Endothelial cell of umbilical vein (primary cell): Measurements from ENCODE around the gene UNC5B. TPM values are rescaled to one million over a fixed set of nuclear protein-coding genes. Genes with fewer than 3 reads are reported as not detected.

Experiments
- BruUV-seq: library from RNA; stranded (reverse); fragments of 400-500 nt; replicated peaks from 2 replicates; lab custom pipeline; 2021; lab: Mats Ljungman, UMichigan
- CTCF ChIA-PET: fragments of 300-600, 350-600 bp; sonication (Branson Sonifier 250); formaldehyde crosslinking; loops from one replicate; lab custom pipeline; 2021; ENCODE audit warnings: antibody characterized with exemption, inconsistent platforms; lab: Charles Lee
- POLR2A ChIA-PET: fragments of 300-600, 350-600 bp; sonication (Branson Sonifier 250); formaldehyde crosslinking; loops from one replicate; lab custom pipeline; 2021; ENCODE audit warnings: antibody characterized with exemption, inconsistent platforms; lab: Charles Lee
- DNase-seq: peaks from one replicate; pipeline ENCODE4 v3.0.0-alpha.2; 2011; ENCODE audit warnings: low read depth, low spot score
- FAIRE-seq: peaks from 2 replicates; lab custom pipeline; 2011; peaks lifted over from hg19 to GRCh38; lab: Jason Lieb, UNC
- H2AFZ ChIP-seq: 2 replicates; pipeline ENCODE4 v1.6.0; 2012; ENCODE audit warnings: low read depth, low read length, control low read depth, inconsistent platforms
- H3K27ac ChIP-seq: 2 replicates; pipeline ENCODE4 v1.5.1; 2011; ENCODE audit warnings: low read depth, mild to moderate bottlenecking, control low read depth, low read length, moderate library complexity; ENCODE audit not compliant: insufficient read depth
- H3K27me3 ChIP-seq, 2 experiments: 2 replicates each; pipeline versions ENCODE4 v1.6.0 to v1.6.1; 2011; ENCODE audit warnings: low read length in 2 of 2, mixed read lengths in 1 of 2; ENCODE audit not compliant: control insufficient read depth in 2 of 2, insufficient read depth in 2 of 2
- H3K36me3 ChIP-seq, 2 experiments: 2 replicates in 1 of 2; 3 replicates in 1 of 2; pipeline ENCODE4 v1.5.1; 2011; ENCODE audit warnings: low read length in 2 of 2, mild to moderate bottlenecking in 1 of 2, moderate library complexity in 1 of 2; ENCODE audit not compliant: control insufficient read depth in 2 of 2, insufficient read depth in 2 of 2; ENCODE audit errors: extremely low read depth in 1 of 2
- H3K4me1 ChIP-seq: 3 replicates; pipeline ENCODE4 v1.5.1; 2011; ENCODE audit warnings: mild to moderate bottlenecking, low read length; ENCODE audit not compliant: control insufficient read depth, insufficient read depth; ENCODE audit errors: extremely low read depth
- H3K4me2 ChIP-seq: 2 replicates; pipeline ENCODE4 v1.6.1; 2011; ENCODE audit warnings: low read length, control low read depth, mixed read lengths; ENCODE audit not compliant: insufficient read depth
- H3K4me3 ChIP-seq, 3 experiments: fragments of 200-600 bp in 1 of 3; sonication (generic), shearing (Covaris generic) in 1 of 3; replicated peaks in 1 of 3; 2 replicates each; pipeline ENCODE4 v1.5.1; 2011 to 2016; ENCODE audit warnings: control low read depth in 3 of 3, low read length in 3 of 3, mild to moderate bottlenecking in 2 of 3, inconsistent platforms in 1 of 3, low read depth in 1 of 3, moderate library complexity in 1 of 3; ENCODE audit not compliant: insufficient read depth in 1 of 3
- H3K79me2 ChIP-seq: 2 replicates; pipeline ENCODE4 v1.6.0; 2012; ENCODE audit warnings: low read length, inconsistent platforms; ENCODE audit not compliant: control insufficient read depth, insufficient read depth
- H3K9ac ChIP-seq: replicated peaks from 2 replicates; pipeline ENCODE3; 2011; ENCODE audit warnings: low read length, control low read depth; ENCODE audit not compliant: insufficient read depth; ENCODE audit errors: extremely low read depth
- H3K9me1 ChIP-seq: replicated peaks from 3 replicates; pipeline ENCODE4 v1.6.0; 2011; ENCODE audit warnings: mild to moderate bottlenecking, low read length; ENCODE audit not compliant: control insufficient read depth, insufficient read depth; ENCODE audit errors: extremely low read depth
- H3K9me3 ChIP-seq: replicated peaks from 2 replicates; pipeline ENCODE4 v1.5.1; 2012; ENCODE audit warnings: low read length, inconsistent platforms; ENCODE audit not compliant: control insufficient read depth, insufficient read depth
- H4K20me1 ChIP-seq: replicated peaks from 2 replicates; pipeline ENCODE3; 2011; ENCODE audit warnings: mild to moderate bottlenecking, low read length; ENCODE audit not compliant: control insufficient read depth, insufficient read depth; ENCODE audit errors: extremely low read depth
- CTCF ChIP-seq, 2 donors: IDR thresholded peaks; 1 replicate in 1 of 2; 2 replicates in 1 of 2; pipeline ENCODE4 v1.5.1; 2011; ENCODE audit warnings: low read length in 2 of 2, mild to moderate bottlenecking in 2 of 2, moderate library complexity in 2 of 2, control low read depth in 1 of 2, inconsistent platforms in 1 of 2, low read depth in 1 of 2; ENCODE audit not compliant: insufficient read depth in 1 of 2; ENCODE audit errors: extremely low read depth in 1 of 2
- EZH2 ChIP-seq: IDR thresholded peaks from 2 replicates; pipeline ENCODE4 v1.6.1; 2012; ENCODE audit warnings: borderline replicate concordance, low read depth, mild to moderate bottlenecking, moderate library complexity, low read length, inconsistent platforms; ENCODE audit not compliant: severe bottlenecking
- FOS ChIP-seq: IDR thresholded peaks from 2 replicates; pipeline ENCODE4 v1.6.1; 2011; ENCODE audit warnings: mild to moderate bottlenecking, low read length, moderate library complexity, borderline replicate concordance; ENCODE audit not compliant: insufficient read depth
- GATA2 ChIP-seq: IDR thresholded peaks from 2 replicates; pipeline ENCODE4 v1.7.0; 2011; ENCODE audit warnings: low read depth, mild to moderate bottlenecking, moderate library complexity, mixed read lengths, low read length; ENCODE audit not compliant: insufficient read length, insufficient read depth
- JUN ChIP-seq: IDR thresholded peaks from 2 replicates; pipeline ENCODE4 v1.6.1; 2011; ENCODE audit warnings: borderline replicate concordance, low read depth; ENCODE audit not compliant: insufficient read length, insufficient read depth
- MYC ChIP-seq: IDR thresholded peaks from one replicate; pipeline ENCODE4 v1.6.1; 2011; ENCODE audit warnings: mild to moderate bottlenecking, low read depth, low read length
- POLR2A ChIP-seq: IDR thresholded peaks from 2 replicates; pipeline ENCODE4 v1.6.1; 2012; ENCODE audit warnings: low read depth, mild to moderate bottlenecking, control low read depth, low read length
- POLR2AphosphoS5 ChIP-seq: IDR thresholded peaks from 2 replicates; pipeline ENCODE4 v1.6.1; 2012; ENCODE audit warnings: low read depth, mild to moderate bottlenecking, control low read depth, low read length, moderate library complexity; ENCODE audit not compliant: insufficient read depth
- dilution Hi-C: fragments of 300-500 bp; cut with MboI; formaldehyde crosslinking; loops from one replicate; pipeline ENCODE4 v1.15.0; 2019; ENCODE audit warnings: low sequenced_read_pairs; ENCODE audit not compliant: extremely low pct_ligation_motif_present
- intact Hi-C: fragments of 100-400 bp; cut with micrococcal nuclease; formaldehyde crosslinking; loops from one replicate; pipeline ENCODE4 v1.10.0; 2022
- polyA plus RNA-seq, 4 experiments: library from polyadenylated mRNA; depleted of rRNA in 3 of 4; stranded (reverse) in 3 of 4; unstranded in 1 of 4; fragments of >200 nt; gene quantifications; 2 replicates each; pipeline versions ENCODE4 v1.2.1 to v1.2.3, GENCODE V29; 2011 to 2012; ENCODE audit warnings: missing spikeins in 1 of 4
- total RNA-seq: library from RNA; stranded (reverse); gene quantifications from 2 replicates; pipeline ENCODE4 v1.2.3, GENCODE V29; 2021
- TF ChIP-seq, protein P1 (sequence below): IDR thresholded peaks from 2 replicates; pipeline ENCODE4 v1.6.1; 2011; ENCODE audit not compliant: insufficient read depth, insufficient read length

The UNC5B gene
- total and polyA plus RNA-seq, 2 donors (not counting 3 experiments of a cell fraction or from before 2014, with no cell fraction given), result 0.39 to 2.5 TPM

DNA sequence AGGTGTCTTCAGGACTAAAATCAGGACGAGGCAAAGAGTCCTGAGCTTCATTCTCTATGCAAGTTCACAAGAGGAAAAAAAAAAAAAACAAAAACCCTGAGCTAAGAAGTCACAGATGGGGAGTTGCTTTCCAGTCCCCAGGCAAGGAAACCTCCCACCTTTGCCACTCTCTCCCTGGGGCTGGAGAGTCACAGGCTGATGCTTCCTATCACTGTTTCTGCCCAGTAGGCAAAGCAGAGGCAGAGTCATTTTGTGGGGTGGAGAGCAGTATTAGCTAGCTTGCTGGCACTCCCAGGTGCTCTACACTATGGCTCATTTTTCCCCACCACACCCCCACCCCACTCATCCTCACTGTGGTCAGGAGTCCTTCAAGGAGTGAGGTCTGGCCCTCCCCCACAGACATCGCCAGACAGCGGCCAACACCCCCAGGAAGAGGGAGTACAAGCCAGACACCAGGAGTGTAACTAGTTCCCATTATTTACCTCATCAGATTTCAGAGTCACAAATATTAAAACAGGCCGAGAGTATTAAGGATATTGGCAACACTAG is 34.6 kb upstream of the UNC5B start:
- H3K9me3 ChIP-seq, result no peaks in the 10 kb centered on the region
- no peaks in the 10 kb centered on the region for H3K4me1 ChIP-seq
- H3K27ac ChIP-seq, result no peak overlapping the region
- no peaks in the 10 kb centered on the region for H3K36me3 ChIP-seq
- no TSS peak for BruUV-seq
- H3K9me1 ChIP-seq, result no peaks in the 10 kb centered on the region
- H3K27me3 ChIP-seq, result peaks cover 24 to 27% of the 10 kb centered on the region in 2 experiments
- no peak overlapping the region for H3K9ac ChIP-seq
- no peak for DNase-seq
- TF ChIP-seq FOS (no peak), POLR2A (no peak), GATA2 (no peak), CTCF (IDR thresholded peaks at IDR 0.05; ENCODE audit: extremely low read depth in 1 of 2, insufficient read depth in 1 of 2, low read depth in 1 of 2, low read length in 2 of 2) (no peak), POLR2AphosphoS5 (no peak), EZH2 (no peak), JUN (no peak), MYC (no peak)
- TF ChIP-seq, protein P1, sequence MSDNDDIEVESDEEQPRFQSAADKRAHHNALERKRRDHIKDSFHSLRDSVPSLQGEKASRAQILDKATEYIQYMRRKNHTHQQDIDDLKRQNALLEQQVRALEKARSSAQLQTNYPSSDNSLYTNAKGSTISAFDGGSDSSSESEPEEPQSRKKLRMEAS, result no peak
- no peak overlapping the region for H3K4me3 ChIP-seq
- no peaks in the 10 kb centered on the region for H4K20me1 ChIP-seq
- intact Hi-C loops, result no loop called here
- H3K79me2 ChIP-seq, result no peaks in the 10 kb centered on the region
- ChIA-PET POLR2A (no interaction called here), CTCF (interaction anchor here (1.4 to 2.7 kb wide), 2 partner anchors 7 to 11 kb away, joined by 4 to 6 read pairs; no protein-coding TSS in a partner anchor)
- no peak overlapping the region for H2AFZ ChIP-seq
- FAIRE-seq, result no peak
- H3K4me2 ChIP-seq, result no peak overlapping the region
- dilution Hi-C loops, result no loop called here
